Measurements from ENCODE around the gene NAGA.

- TF ChIP-seq, protein P1, sequence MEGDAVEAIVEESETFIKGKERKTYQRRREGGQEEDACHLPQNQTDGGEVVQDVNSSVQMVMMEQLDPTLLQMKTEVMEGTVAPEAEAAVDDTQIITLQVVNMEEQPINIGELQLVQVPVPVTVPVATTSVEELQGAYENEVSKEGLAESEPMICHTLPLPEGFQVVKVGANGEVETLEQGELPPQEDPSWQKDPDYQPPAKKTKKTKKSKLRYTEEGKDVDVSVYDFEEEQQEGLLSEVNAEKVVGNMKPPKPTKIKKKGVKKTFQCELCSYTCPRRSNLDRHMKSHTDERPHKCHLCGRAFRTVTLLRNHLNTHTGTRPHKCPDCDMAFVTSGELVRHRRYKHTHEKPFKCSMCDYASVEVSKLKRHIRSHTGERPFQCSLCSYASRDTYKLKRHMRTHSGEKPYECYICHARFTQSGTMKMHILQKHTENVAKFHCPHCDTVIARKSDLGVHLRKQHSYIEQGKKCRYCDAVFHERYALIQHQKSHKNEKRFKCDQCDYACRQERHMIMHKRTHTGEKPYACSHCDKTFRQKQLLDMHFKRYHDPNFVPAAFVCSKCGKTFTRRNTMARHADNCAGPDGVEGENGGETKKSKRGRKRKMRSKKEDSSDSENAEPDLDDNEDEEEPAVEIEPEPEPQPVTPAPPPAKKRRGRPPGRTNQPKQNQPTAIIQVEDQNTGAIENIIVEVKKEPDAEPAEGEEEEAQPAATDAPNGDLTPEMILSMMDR (IDR thresholded peaks at IDR 0.05; ENCODE audit: extremely low read depth in 1 of 2, insufficient read depth in 1 of 2, low read depth in 1 of 2, low read length in 2 of 2) = no peak
- TF ChIP-seq POLR2A (IDR thresholded peaks at IDR 0.05; ENCODE audit: low read depth, low read length) (no peak), JUN (IDR thresholded peaks at IDR 0.05; ENCODE audit: borderline replicate concordance, insufficient read depth, insufficient read length, low read depth) (no peak), POLR2AphosphoS5 (IDR thresholded peaks at IDR 0.05; ENCODE audit: insufficient read depth, low read depth, low read length) (no peak), EZH2 (IDR thresholded peaks at IDR 0.05; ENCODE audit: borderline replicate concordance, low read depth, low read length, severe bottlenecking) (no peak), MAX (IDR thresholded peaks at IDR 0.05; ENCODE audit: insufficient read depth, insufficient read length) (no peak), MYC (IDR thresholded peaks at IDR 0.05; ENCODE audit: low read depth, low read length) (no peak), FOS (IDR thresholded peaks at IDR 0.05; ENCODE audit: borderline replicate concordance, insufficient read depth, low read length) (no peak)
These were observed 10.1 kb downstream of the NAGA start for GRCh38 chr22:42060489-42060888.

Data from endothelial cell of umbilical vein (primary cell).